Measurements from ENCODE around the gene PABPC1L. TPM values are rescaled to one million over a fixed set of nuclear protein-coding genes. Genes with fewer than 3 reads are reported as not detected.

Gene PABPC1L
- total RNA-seq, 2 donors from 2014 or later = 129 to 142 TPM

DNA sequence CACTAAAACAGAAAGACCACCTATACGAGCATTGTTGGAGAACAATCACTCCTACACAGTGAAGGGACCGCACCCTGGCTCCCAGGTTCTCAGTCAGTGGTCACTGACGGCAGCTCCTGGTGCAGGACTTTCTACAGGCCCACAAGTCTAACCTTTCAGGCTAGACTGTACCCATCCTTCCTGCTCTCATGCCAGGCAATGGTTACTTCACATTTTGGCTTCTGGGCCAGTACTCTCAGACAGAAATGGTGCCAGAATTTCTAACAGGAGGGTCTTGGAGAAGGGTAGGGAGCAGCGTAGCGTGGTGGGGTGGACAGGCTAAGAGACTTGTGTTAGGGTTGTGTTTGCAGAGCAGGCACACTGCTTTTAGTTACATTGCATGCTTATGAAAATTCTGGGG is 38.2 kb downstream of the PABPC1L start:
- H3K27me3 Mint-ChIP-seq (ENCODE audit: insufficient read depth) = no peaks in the 10 kb centered on the region
- no peaks in the 10 kb centered on the region for H3K4me1 ChIP-seq (ENCODE audit: control insufficient read depth, insufficient read depth, low read length)
- TF ChIP-seq, protein P1, sequence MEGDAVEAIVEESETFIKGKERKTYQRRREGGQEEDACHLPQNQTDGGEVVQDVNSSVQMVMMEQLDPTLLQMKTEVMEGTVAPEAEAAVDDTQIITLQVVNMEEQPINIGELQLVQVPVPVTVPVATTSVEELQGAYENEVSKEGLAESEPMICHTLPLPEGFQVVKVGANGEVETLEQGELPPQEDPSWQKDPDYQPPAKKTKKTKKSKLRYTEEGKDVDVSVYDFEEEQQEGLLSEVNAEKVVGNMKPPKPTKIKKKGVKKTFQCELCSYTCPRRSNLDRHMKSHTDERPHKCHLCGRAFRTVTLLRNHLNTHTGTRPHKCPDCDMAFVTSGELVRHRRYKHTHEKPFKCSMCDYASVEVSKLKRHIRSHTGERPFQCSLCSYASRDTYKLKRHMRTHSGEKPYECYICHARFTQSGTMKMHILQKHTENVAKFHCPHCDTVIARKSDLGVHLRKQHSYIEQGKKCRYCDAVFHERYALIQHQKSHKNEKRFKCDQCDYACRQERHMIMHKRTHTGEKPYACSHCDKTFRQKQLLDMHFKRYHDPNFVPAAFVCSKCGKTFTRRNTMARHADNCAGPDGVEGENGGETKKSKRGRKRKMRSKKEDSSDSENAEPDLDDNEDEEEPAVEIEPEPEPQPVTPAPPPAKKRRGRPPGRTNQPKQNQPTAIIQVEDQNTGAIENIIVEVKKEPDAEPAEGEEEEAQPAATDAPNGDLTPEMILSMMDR (conservative IDR thresholded peaks at IDR 0.05) = no peak
- no peaks in the 10 kb centered on the region for H3K9me3 ChIP-seq (ENCODE audit: control insufficient read depth, low read length)
- peaks cover 97% of the 10 kb centered on the region for H3K36me3 ChIP-seq (ENCODE audit: control insufficient read depth, insufficient read depth, low read length)
- H3K36me3 Mint-ChIP-seq (ENCODE audit: low read depth) = peaks cover 81% of the 10 kb centered on the region
- WGBS, 2 experiments (ENCODE audit: insufficient coverage in 1 of 2, insufficient read length in 1 of 2) = 92 to 94% methylated on average over 5 of the region's 5 CpGs
- no peaks in the 10 kb centered on the region for H3K27me3 ChIP-seq (ENCODE audit: control insufficient read depth, insufficient read depth, low read length, poor library complexity, severe bottlenecking)
- no peak overlapping the region for H3K9ac ChIP-seq (ENCODE audit: extremely low read depth, low read length, poor library complexity, severe bottlenecking)
- H3K4me3 ChIP-seq (ENCODE audit: low read length) = no peak overlapping the region
- no peaks in the 10 kb centered on the region for H3K4me1 Mint-ChIP-seq
- no peak for DNase-seq
- no peaks in the 10 kb centered on the region for H3K9me3 Mint-ChIP-seq
- no peak overlapping the region for H3K27ac ChIP-seq (ENCODE audit: low read depth, low read length)
- no peak overlapping the region for H3K4me3 Mint-ChIP-seq
- H3K27ac Mint-ChIP-seq = no peak overlapping the region

DNA sequence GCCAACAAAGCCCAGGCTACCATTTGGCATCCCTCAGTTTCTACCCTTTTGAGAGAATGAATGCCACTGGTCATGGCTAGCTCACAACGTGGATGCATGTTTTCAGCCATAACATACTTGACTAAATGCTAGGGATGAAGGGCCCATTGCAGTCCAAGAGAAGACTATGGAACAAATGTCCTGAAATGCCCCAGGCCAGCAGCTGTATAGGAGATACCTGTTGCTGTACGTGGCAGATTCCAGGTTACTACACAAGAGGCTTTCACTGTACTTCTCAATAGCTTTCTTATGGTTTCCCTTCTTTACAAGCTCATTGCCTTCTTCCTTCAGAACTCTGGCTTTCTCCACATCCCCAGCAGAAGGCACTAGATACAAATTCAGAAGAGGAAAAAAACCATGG is 38.7 kb downstream of the PABPC1L start:
- no peaks in the 10 kb centered on the region for H3K9me3 ChIP-seq (ENCODE audit: control insufficient read depth, low read length)
- peaks cover 82% of the 10 kb centered on the region for H3K36me3 Mint-ChIP-seq (ENCODE audit: low read depth)
- H3K27me3 ChIP-seq (ENCODE audit: control insufficient read depth, insufficient read depth, low read length, poor library complexity, severe bottlenecking) = no peaks in the 10 kb centered on the region
- peaks cover 1% of the 10 kb centered on the region for H3K4me1 Mint-ChIP-seq
- no peak overlapping the region for H3K27ac Mint-ChIP-seq
- H3K9ac ChIP-seq (ENCODE audit: extremely low read depth, low read length, poor library complexity, severe bottlenecking) = no peak overlapping the region
- no peak overlapping the region for H3K4me3 ChIP-seq (ENCODE audit: low read length)
- no peaks in the 10 kb centered on the region for H3K4me1 ChIP-seq (ENCODE audit: control insufficient read depth, insufficient read depth, low read length)
- no peaks in the 10 kb centered on the region for H3K9me3 Mint-ChIP-seq
- TF ChIP-seq, protein P1 (conservative IDR thresholded peaks at IDR 0.05) = no peak
- no peak overlapping the region for H3K27ac ChIP-seq (ENCODE audit: low read depth, low read length)
- H3K36me3 ChIP-seq (ENCODE audit: control insufficient read depth, insufficient read depth, low read length) = peaks cover 97% of the 10 kb centered on the region
- WGBS, 2 experiments (ENCODE audit: insufficient coverage in 1 of 2, insufficient read length in 1 of 2) = 81 to 98% methylated on average over 2 of the region's 2 CpGs
- no peak overlapping the region for H3K4me3 Mint-ChIP-seq
- DNase-seq = no peak
- H3K27me3 Mint-ChIP-seq (ENCODE audit: insufficient read depth) = no peaks in the 10 kb centered on the region

DNA sequence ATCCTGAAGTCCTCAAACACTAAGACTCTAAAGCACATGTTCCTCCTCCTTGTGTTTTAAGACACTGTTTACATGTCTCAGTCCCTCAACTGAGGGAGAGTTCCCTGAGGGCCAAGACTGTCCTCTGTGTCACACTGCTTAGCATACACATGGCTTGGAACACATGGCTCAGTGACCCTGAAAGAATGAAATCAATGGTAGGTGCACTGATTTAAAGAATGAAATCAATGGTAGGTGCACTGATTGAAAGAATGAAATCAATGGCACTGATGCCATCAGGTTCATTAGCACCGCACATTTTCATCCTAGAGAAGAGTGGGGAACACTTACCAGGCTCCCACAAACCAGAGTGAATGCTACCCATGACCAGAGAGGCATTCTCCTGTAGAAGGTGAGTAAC is 40.5 kb downstream of the PABPC1L start:
- H3K36me3 ChIP-seq (ENCODE audit: control insufficient read depth, insufficient read depth, low read length) = peaks cover 97% of the 10 kb centered on the region
- H3K9me3 ChIP-seq (ENCODE audit: control insufficient read depth, low read length) = no peaks in the 10 kb centered on the region
- no peaks in the 10 kb centered on the region for H3K27me3 ChIP-seq (ENCODE audit: control insufficient read depth, insufficient read depth, low read length, poor library complexity, severe bottlenecking)
- no peak overlapping the region for H3K4me3 Mint-ChIP-seq
- H3K36me3 Mint-ChIP-seq (ENCODE audit: low read depth) = peaks cover 89% of the 10 kb centered on the region
- peaks cover 16% of the 10 kb centered on the region for H3K4me1 Mint-ChIP-seq
- no peak for DNase-seq
- H3K4me3 ChIP-seq (ENCODE audit: low read length) = no peak overlapping the region
- H3K9ac ChIP-seq (ENCODE audit: extremely low read depth, low read length, poor library complexity, severe bottlenecking) = no peak overlapping the region
- H3K4me1 ChIP-seq (ENCODE audit: control insufficient read depth, insufficient read depth, low read length) = peaks cover 12% of the 10 kb centered on the region
- no peak overlapping the region for H3K27ac Mint-ChIP-seq
- H3K9me3 Mint-ChIP-seq = no peaks in the 10 kb centered on the region
- H3K27ac ChIP-seq (ENCODE audit: low read depth, low read length) = no peak overlapping the region
- TF ChIP-seq, protein P1 (conservative IDR thresholded peaks at IDR 0.05) = no peak
- WGBS, 2 experiments (ENCODE audit: insufficient coverage in 1 of 2, insufficient read length in 1 of 2) = 96 to 100% methylated on average over 1 of the region's 1 CpG
- no peaks in the 10 kb centered on the region for H3K27me3 Mint-ChIP-seq (ENCODE audit: insufficient read depth)
